Measurements from ENCODE around the gene SMOC2. TPM values are rescaled to one million over a fixed set of nuclear protein-coding genes. Genes with fewer than 3 reads are reported as not detected.
"Not testable (repeated sequence)": the region's sequence is repeated elsewhere in the genome, so short reads cannot be mapped to it uniquely, and the experiment has no call there.

Gene SMOC2
- total RNA-seq, 1 donor from 2014 or later, result 33.5 TPM

- no peak for DNase-seq
Measured at GRCh38 chr6:168684906-168685305, 243.9 kb downstream of the SMOC2 start.

GRCh38 chr6:168686029-168686738, 245.2 kb downstream of the SMOC2 start:
- no peak for DNase-seq

GRCh38 chr6:168686831-168687730, 246.1 kb downstream of the SMOC2 start:
- DNase-seq, result no peak

GRCh38 chr6:168690271-168690670, 249.3 kb downstream of the SMOC2 start:
- DNase-seq, result no peak

- DNase-seq, result no peak
Measured at GRCh38 chr6:168691774-168692173, 250.8 kb downstream of the SMOC2 start.

- DNase-seq, result no peak
Measured at GRCh38 chr6:168692193-168692914, 251.4 kb downstream of the SMOC2 start.

- not testable (repeated sequence) for DNase-seq
Measured at GRCh38 chr6:168692915-168693257, 251.9 kb downstream of the SMOC2 start.

- not testable (repeated sequence) for DNase-seq
Measured at GRCh38 chr6:168694797-168695196, 253.8 kb downstream of the SMOC2 start.

- DNase-seq, result no peak
Measured at GRCh38 chr6:168695701-168696100, 254.7 kb downstream of the SMOC2 start.

GRCh38 chr6:168698923-168699322, 257.9 kb downstream of the SMOC2 start:
- no peak for DNase-seq

GRCh38 chr6:168699631-168700295, 258.8 kb downstream of the SMOC2 start:
- DNase-seq, result peak; percentile 79

GRCh38 chr6:168700880-168701279, 259.9 kb downstream of the SMOC2 start:
- DNase-seq, result no peak

GRCh38 chr6:168703990-168704389, 263.0 kb downstream of the SMOC2 start:
- peak; percentile 54 for DNase-seq

GRCh38 chr6:168704678-168705077, 263.7 kb downstream of the SMOC2 start:
- DNase-seq, result no peak

GRCh38 chr6:168705271-168705670, 264.3 kb downstream of the SMOC2 start:
- DNase-seq, result not testable (repeated sequence)

GRCh38 chr6:168706471-168707177, 265.6 kb downstream of the SMOC2 start:
- DNase-seq, result no peak

- peak; percentile 23 for DNase-seq
Measured at GRCh38 chr6:168708526-168708925, 267.5 kb downstream of the SMOC2 start.

GRCh38 chr6:168708984-168709383, 268.0 kb downstream of the SMOC2 start:
- no peak for DNase-seq

- no peak for DNase-seq
Measured at GRCh38 chr6:168709390-168709789, 268.4 kb downstream of the SMOC2 start.

GRCh38 chr6:168709991-168710390, 269.0 kb downstream of the SMOC2 start:
- DNase-seq, result no peak

- DNase-seq, result no peak
Measured at GRCh38 chr6:168711049-168711640, 270.2 kb downstream of the SMOC2 start.

All from tongue (tissue), 2 donors.